ENCODE data around the gene FBXW4. TPM values are rescaled to one million over a fixed set of nuclear protein-coding genes. Genes with fewer than 3 reads are reported as not detected.

The FBXW4 gene
- total RNA-seq, 2 donors from 2014 or later = 33.5 to 40.5 TPM

GRCh38 chr10:101614663-101615524 lies 80.1 kb downstream of the FBXW4 start:
- no peak for TF ChIP-seq CTCF (IDR thresholded peaks at IDR 0.05)
- H3K27ac ChIP-seq = no peak overlapping the region
- ATAC-seq = no peak
- no peak for DNase-seq
- intact Hi-C loops (cut with DNase I) = no loop called here
- H3K36me3 ChIP-seq (replicated peaks in 1 of 2; ENCODE audit: insufficient read depth in 1 of 2, low read depth in 2 of 2) = peaks cover 0 to 20% of the 10 kb centered on the region in 2 donors
- no peak overlapping the region for H3K4me3 ChIP-seq
- no peaks in the 10 kb centered on the region for H3K4me1 ChIP-seq
- H3K27me3 ChIP-seq = no peaks in the 10 kb centered on the region
- 78% methylated on average over 11 to 13 of the region's 13 CpGs for WGBS, 2 donors
- no peaks in the 10 kb centered on the region for H3K9me3 ChIP-seq

- 97% methylated on average over 3 of the region's 3 CpGs; no CpG with 5 or more reads in 1 of the 2 donors for WGBS, 2 donors
- Histone ChIP-seq H3K27me3 (no peaks in the 10 kb centered on the region), H3K4me1 (no peaks in the 10 kb centered on the region), H3K36me3 (replicated peaks in 1 of 2; ENCODE audit: insufficient read depth in 1 of 2, low read depth in 2 of 2) (peaks cover 0 to 25% of the 10 kb centered on the region in 2 donors), H3K4me3 (no peak overlapping the region), H3K27ac (no peak overlapping the region), H3K9me3 (no peaks in the 10 kb centered on the region)
- intact Hi-C loops (cut with DNase I) = no loop called here
- DNase-seq = no peak
- ATAC-seq = no peak
- TF ChIP-seq POLR2A (IDR thresholded peaks at IDR 0.05) (no peak), CTCF (IDR thresholded peaks at IDR 0.05) (no peak)
Measured at GRCh38 chr10:101613646-101614045, 81.3 kb downstream of the FBXW4 start.

GRCh38 chr10:101612872-101613271 lies 82.1 kb downstream of the FBXW4 start:
- TF ChIP-seq CTCF (IDR thresholded peaks at IDR 0.05) (no peak), POLR2A (IDR thresholded peaks at IDR 0.05) (no peak)
- Histone ChIP-seq H3K4me3 (no peak overlapping the region), H3K27ac (no peak overlapping the region), H3K9me3 (no peaks in the 10 kb centered on the region), H3K36me3 (replicated peaks in 1 of 2; ENCODE audit: insufficient read depth in 1 of 2, low read depth in 2 of 2) (peaks cover 0 to 29% of the 10 kb centered on the region in 2 donors), H3K4me1 (no peaks in the 10 kb centered on the region), H3K27me3 (no peaks in the 10 kb centered on the region)
- intact Hi-C loops (cut with DNase I) = no loop called here
- 76 to 85% methylated on average over 10 of the region's 10 CpGs for WGBS, 2 donors
- ATAC-seq (no peak), DNase-seq (no peak)

- WGBS, 2 donors = 86 to 97% methylated on average over 4 to 5 of the region's 6 CpGs
- H3K4me3 ChIP-seq = no peak overlapping the region
- ATAC-seq (no peak), DNase-seq (no peak)
- intact Hi-C loops (cut with DNase I) = no loop called here
- H3K9me3 ChIP-seq = no peaks in the 10 kb centered on the region
- H3K27me3 ChIP-seq = no peaks in the 10 kb centered on the region
- no peaks in the 10 kb centered on the region for H3K4me1 ChIP-seq
- peaks cover 0 to 29% of the 10 kb centered on the region in 2 donors for H3K36me3 ChIP-seq (replicated peaks in 1 of 2; ENCODE audit: insufficient read depth in 1 of 2, low read depth in 2 of 2)
- no peak overlapping the region for H3K27ac ChIP-seq
- no peak for TF ChIP-seq POLR2A (IDR thresholded peaks at IDR 0.05)
- TF ChIP-seq CTCF (IDR thresholded peaks at IDR 0.05) = no peak
Measured at GRCh38 chr10:101612086-101612485, 82.9 kb downstream of the FBXW4 start.
